NT2/D1 (cell line): ENCODE measurements around the gene TNFRSF14.

ENCODE experiments used
- SUZ12 ChIP-seq: IDR thresholded peaks from 2 replicates; pipeline ENCODE4 v1.6.1; 2011; ENCODE audit not compliant: insufficient read length, insufficient read depth; ENCODE audit errors: extremely low read depth
- YY1 ChIP-seq: IDR thresholded peaks from 2 replicates; pipeline ENCODE4 v1.6.1; 2011; ENCODE audit not compliant: insufficient read length, insufficient read depth

GRCh38 chr1:2603521-2604155 lies 47.5 kb downstream of the TNFRSF14 start:
- no peak for TF ChIP-seq SUZ12
- no peak for TF ChIP-seq YY1
